ENCODE measurements around the gene FEZ2. TPM values are rescaled to one million over a fixed set of nuclear protein-coding genes. Genes with fewer than 3 reads are reported as not detected.

Gene FEZ2
- total and polyA plus RNA-seq, 2 donors (not counting 3 experiments of a cell fraction or from before 2014, with no cell fraction given) = 41.2 to 72.4 TPM

DNA sequence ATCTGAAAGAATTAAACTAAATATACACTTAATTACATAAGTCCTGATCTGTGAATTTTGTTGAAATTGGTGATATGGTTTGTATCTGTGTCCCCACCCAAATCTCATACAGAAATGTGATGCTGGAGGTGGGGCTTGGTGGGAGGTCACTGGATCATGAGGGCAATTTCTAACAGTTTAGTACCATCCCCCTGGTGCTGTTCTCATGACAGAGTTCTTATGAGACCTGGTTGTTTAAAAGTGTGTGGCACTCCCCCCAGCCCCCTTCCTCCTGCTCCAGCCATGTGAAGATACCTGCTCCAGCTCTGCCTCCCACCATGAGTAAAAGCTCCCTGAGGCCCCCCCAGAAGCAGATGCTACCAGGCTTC, 18.7 kb downstream of the FEZ2 start:
- H2AFZ ChIP-seq (ENCODE audit: low read depth, low read length) = no peak overlapping the region
- no TSS peak for BruUV-seq (replicated peaks)
- no peaks in the 10 kb centered on the region for H3K4me1 ChIP-seq (ENCODE audit: control insufficient read depth, extremely low read depth, insufficient read depth, low read length)
- peaks cover 30% of the 10 kb centered on the region for H3K79me2 ChIP-seq (ENCODE audit: control insufficient read depth, insufficient read depth, low read length)
- no peaks in the 10 kb centered on the region for H3K9me3 ChIP-seq (replicated peaks; ENCODE audit: control insufficient read depth, insufficient read depth, low read length)
- H3K27ac ChIP-seq (ENCODE audit: insufficient read depth, low read depth, low read length) = no peak overlapping the region
- intact Hi-C loops (cut with micrococcal nuclease) (no loop called here), dilution Hi-C loops (cut with MboI; ENCODE audit: extremely low pct_ligation_motif_present, low sequenced_read_pairs) (no loop called here)
- no peak overlapping the region for H3K9ac ChIP-seq (replicated peaks; ENCODE audit: extremely low read depth, insufficient read depth, low read length)
- CTCF ChIA-PET = no interaction called here
- H3K27me3 ChIP-seq (ENCODE audit: control insufficient read depth in 2 of 2, insufficient read depth in 2 of 2, low read length in 2 of 2) = no peaks in the 10 kb centered on the region
- H4K20me1 ChIP-seq (replicated peaks; ENCODE audit: control insufficient read depth, extremely low read depth, insufficient read depth, low read length) = no peaks in the 10 kb centered on the region
- no peak overlapping the region for H3K4me2 ChIP-seq (ENCODE audit: insufficient read depth, low read length)
- no peaks in the 10 kb centered on the region for H3K9me1 ChIP-seq (replicated peaks; ENCODE audit: control insufficient read depth, extremely low read depth, insufficient read depth, low read length)
- POLR2A ChIA-PET = no interaction called here
- FAIRE-seq (no peak), DNase-seq (ENCODE audit: low read depth, low spot score) (no peak)
- H3K36me3 ChIP-seq (ENCODE audit: control insufficient read depth in 2 of 2, extremely low read depth in 1 of 2, insufficient read depth in 2 of 2, low read length in 2 of 2) = peaks cover 21 to 54% of the 10 kb centered on the region in 2 experiments
- TF ChIP-seq GATA2 (IDR thresholded peaks at IDR 0.05; ENCODE audit: insufficient read depth, insufficient read length, low read depth, low read length) = no peak
- TF ChIP-seq POLR2AphosphoS5 (IDR thresholded peaks at IDR 0.05; ENCODE audit: insufficient read depth, low read depth, low read length) = no peak
- no peak for TF ChIP-seq FOS (IDR thresholded peaks at IDR 0.05; ENCODE audit: borderline replicate concordance, insufficient read depth, low read length)
- TF ChIP-seq EZH2 (IDR thresholded peaks at IDR 0.05; ENCODE audit: borderline replicate concordance, low read depth, low read length, severe bottlenecking) = no peak
- TF ChIP-seq, protein P1, sequence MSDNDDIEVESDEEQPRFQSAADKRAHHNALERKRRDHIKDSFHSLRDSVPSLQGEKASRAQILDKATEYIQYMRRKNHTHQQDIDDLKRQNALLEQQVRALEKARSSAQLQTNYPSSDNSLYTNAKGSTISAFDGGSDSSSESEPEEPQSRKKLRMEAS (IDR thresholded peaks at IDR 0.05; ENCODE audit: insufficient read depth, insufficient read length) = no peak
- TF ChIP-seq, protein P2, sequence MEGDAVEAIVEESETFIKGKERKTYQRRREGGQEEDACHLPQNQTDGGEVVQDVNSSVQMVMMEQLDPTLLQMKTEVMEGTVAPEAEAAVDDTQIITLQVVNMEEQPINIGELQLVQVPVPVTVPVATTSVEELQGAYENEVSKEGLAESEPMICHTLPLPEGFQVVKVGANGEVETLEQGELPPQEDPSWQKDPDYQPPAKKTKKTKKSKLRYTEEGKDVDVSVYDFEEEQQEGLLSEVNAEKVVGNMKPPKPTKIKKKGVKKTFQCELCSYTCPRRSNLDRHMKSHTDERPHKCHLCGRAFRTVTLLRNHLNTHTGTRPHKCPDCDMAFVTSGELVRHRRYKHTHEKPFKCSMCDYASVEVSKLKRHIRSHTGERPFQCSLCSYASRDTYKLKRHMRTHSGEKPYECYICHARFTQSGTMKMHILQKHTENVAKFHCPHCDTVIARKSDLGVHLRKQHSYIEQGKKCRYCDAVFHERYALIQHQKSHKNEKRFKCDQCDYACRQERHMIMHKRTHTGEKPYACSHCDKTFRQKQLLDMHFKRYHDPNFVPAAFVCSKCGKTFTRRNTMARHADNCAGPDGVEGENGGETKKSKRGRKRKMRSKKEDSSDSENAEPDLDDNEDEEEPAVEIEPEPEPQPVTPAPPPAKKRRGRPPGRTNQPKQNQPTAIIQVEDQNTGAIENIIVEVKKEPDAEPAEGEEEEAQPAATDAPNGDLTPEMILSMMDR (IDR thresholded peaks at IDR 0.05; ENCODE audit: extremely low read depth in 1 of 2, insufficient read depth in 1 of 2, low read depth in 1 of 2, low read length in 2 of 2) = no peak
- TF ChIP-seq POLR2A (IDR thresholded peaks at IDR 0.05; ENCODE audit: low read depth, low read length) = no peak
- TF ChIP-seq MYC (IDR thresholded peaks at IDR 0.05; ENCODE audit: low read depth, low read length) = no peak
- TF ChIP-seq JUN (IDR thresholded peaks at IDR 0.05; ENCODE audit: borderline replicate concordance, insufficient read depth, insufficient read length, low read depth) = no peak
- H3K4me3 ChIP-seq (replicated peaks in 1 of 3; ENCODE audit: insufficient read depth in 1 of 3, low read depth in 1 of 3, low read length in 3 of 3) = no peak overlapping the region
